ENCODE data around the gene KRTAP10-6. TPM values are rescaled to one million over a fixed set of nuclear protein-coding genes. Genes with fewer than 3 reads are reported as not detected.
"Not testable (repeated sequence)": the region's sequence is repeated elsewhere in the genome, so short reads cannot be mapped to it uniquely, and the experiment has no call there.

The KRTAP10-6 gene
- total and polyA plus RNA-seq, 2 donors (not counting 1 experiment from before 2014, with no cell fraction given) = not detected

- no peaks in the 10 kb centered on the region for H4K20me1 ChIP-seq (ENCODE audit: control insufficient read depth, insufficient read depth, low read length, poor library complexity, severe bottlenecking)
- Mint-ChIP-seq H3K27ac (no peak overlapping the region), H3K27me3 (peaks cover 30% of the 10 kb centered on the region), H3K9me3 (ENCODE audit: insufficient read depth) (peaks cover 5% of the 10 kb centered on the region), H3K4me1 (no peaks in the 10 kb centered on the region), H3K4me3 (no peak overlapping the region)
- intact Hi-C loops (cut with micrococcal nuclease) = no loop called here
- no peak overlapping the region for H2AFZ ChIP-seq (ENCODE audit: insufficient read depth, low read depth, low read length, poor library complexity, severe bottlenecking)
- TF ChIP-seq EZH2 (IDR thresholded peaks at IDR 0.05; ENCODE audit: borderline replicate concordance, insufficient read depth, low read depth, low read length, poor library complexity, severe bottlenecking) (no peak), CTCF (IDR thresholded peaks at IDR 0.05) (no peak)
- no peaks in the 10 kb centered on the region for H3K36me3 ChIP-seq (replicated peaks in 1 of 2; ENCODE audit: control extremely low read depth in 1 of 2, control insufficient read depth in 1 of 2, extremely low read depth in 1 of 2, insufficient read depth in 2 of 2, low read length in 1 of 2)
- no peak overlapping the region for H3K27ac ChIP-seq (ENCODE audit: low read length in 2 of 2)
- H3K9ac ChIP-seq (ENCODE audit: low read length) = no peak overlapping the region
- H3K4me3 ChIP-seq (ENCODE audit: control extremely low read depth in 1 of 5, extremely low read depth in 1 of 5, insufficient read depth in 1 of 5, low read depth in 2 of 5, low read length in 4 of 5) = no peak overlapping the region
- ChIA-PET CTCF (no interaction called here), POLR2A (no interaction called here)
- no peaks in the 10 kb centered on the region for H3K79me2 ChIP-seq (ENCODE audit: control insufficient read depth, insufficient read depth, low read length)
- DNase-seq (no peak), ATAC-seq (ENCODE audit: low read depth) (no peak)
- no peaks in the 10 kb centered on the region for H3K4me1 ChIP-seq (ENCODE audit: control insufficient read depth in 2 of 2, insufficient read depth in 2 of 2, low read length in 2 of 2)
- H3K9me3 ChIP-seq (ENCODE audit: control extremely low read depth in 1 of 3, control insufficient read depth in 2 of 3, insufficient read depth in 1 of 3, low read length in 2 of 3) = peaks cover 0 to 44% (median 11%) of the 10 kb centered on the region in 3 donors
- 51% methylated on average over 19 of the region's 21 CpGs for WGBS (ENCODE audit: insufficient coverage)
- H3K4me2 ChIP-seq (replicated peaks; ENCODE audit: low read depth, low read length, poor library complexity, severe bottlenecking) = no peak overlapping the region
- peaks cover 0 to 4% (median 0%) of the 10 kb centered on the region in 4 experiments for H3K27me3 ChIP-seq (replicated peaks in 1 of 4; ENCODE audit: control extremely low read depth in 1 of 4, control insufficient read depth in 3 of 4, insufficient read depth in 4 of 4, low read length in 3 of 4)
Measured at GRCh38 chr21:44574457-44575306, 17.6 kb downstream of the KRTAP10-6 start.

- peaks cover 33% of the 10 kb centered on the region for H3K27me3 Mint-ChIP-seq
- H3K4me3 ChIP-seq (ENCODE audit: control extremely low read depth in 1 of 5, extremely low read depth in 1 of 5, insufficient read depth in 1 of 5, low read depth in 2 of 5, low read length in 4 of 5); CTCF ChIA-PET; H3K4me3 Mint-ChIP-seq; H3K4me2 ChIP-seq (replicated peaks; ENCODE audit: low read depth, low read length, poor library complexity, severe bottlenecking); H3K79me2 ChIP-seq (ENCODE audit: control insufficient read depth, insufficient read depth, low read length); H3K9ac ChIP-seq (ENCODE audit: low read length); H3K27ac ChIP-seq (ENCODE audit: low read length in 2 of 2); H3K27ac Mint-ChIP-seq; H3K4me1 ChIP-seq (ENCODE audit: control insufficient read depth in 2 of 2, insufficient read depth in 2 of 2, low read length in 2 of 2); POLR2A ChIA-PET; H2AFZ ChIP-seq (ENCODE audit: insufficient read depth, low read depth, low read length, poor library complexity, severe bottlenecking); DNase-seq; intact Hi-C loops (cut with micrococcal nuclease); H3K27me3 ChIP-seq (replicated peaks in 1 of 4; ENCODE audit: control extremely low read depth in 1 of 4, control insufficient read depth in 3 of 4, insufficient read depth in 4 of 4, low read length in 3 of 4); H4K20me1 ChIP-seq (ENCODE audit: control insufficient read depth, insufficient read depth, low read length, poor library complexity, severe bottlenecking); H3K9me3 Mint-ChIP-seq (ENCODE audit: insufficient read depth); H3K4me1 Mint-ChIP-seq; ATAC-seq (ENCODE audit: low read depth); H3K36me3 ChIP-seq (replicated peaks in 1 of 2; ENCODE audit: control extremely low read depth in 1 of 2, control insufficient read depth in 1 of 2, extremely low read depth in 1 of 2, insufficient read depth in 2 of 2, low read length in 1 of 2): not testable (repeated sequence)
- 76% methylated on average over 14 of the region's 25 CpGs for WGBS (ENCODE audit: insufficient coverage)
- peaks cover 0 to 35% (median 11%) of the 10 kb centered on the region in 3 donors for H3K9me3 ChIP-seq (ENCODE audit: control extremely low read depth in 1 of 3, control insufficient read depth in 2 of 3, insufficient read depth in 1 of 3, low read length in 2 of 3)
Measured at GRCh38 chr21:44573630-44574456, 18.5 kb downstream of the KRTAP10-6 start, which contains the start of gene KRTAP10-4. TSS of gene KRTAP10-4 (plus strand) at chr21:44573729. CDS start at chr21:44573759, 30 bp downstream.

Data from B cell (primary cell).